ENCODE data around the gene KCNK5. TPM values are rescaled to one million over a fixed set of nuclear protein-coding genes. Genes with fewer than 3 reads are reported as not detected.
A peak's percentile ranks its signal among the peaks of the same experiment; 100 is the strongest.

The KCNK5 gene
- total and polyA plus RNA-seq, 9 of the 15 experiments (the other 6 are each of a cell fraction or from before 2014, with no cell fraction given), result 1.5 to 45.8 (median 25.8) TPM

GRCh38 chr6:39166189-39166911 lies 62.9 kb downstream of the KCNK5 start (continued):
- TF ChIP-seq DEAF1 (CRISPR knock-in tag; IDR thresholded peaks at IDR 0.05), result peak; percentile 97
- no peak for TF ChIP-seq JUND (IDR thresholded peaks at IDR 0.05; ENCODE audit: borderline replicate concordance, low read depth, low read length)
- TF ChIP-seq JUND (tag; IDR thresholded peaks at IDR 0.05; ENCODE audit: borderline replicate concordance, low read depth, low read length), result peak; percentile 25; the same call in 1 of the 3 replicates
- TF ChIP-seq ETS1 (conservative IDR thresholded peaks at IDR 0.05; ENCODE audit: control insufficient read depth, low read depth, low read length), result peak; percentile 10; the same call in 1 of the 2 replicates
- no peak for TF ChIP-seq U2AF2 (optimal IDR thresholded peaks at IDR 0.05; ENCODE audit: low read depth, low read length)
- peak; percentile 54; the same call in 1 of the 2 replicates for TF ChIP-seq TFAP4 (CRISPR knock-in tag; IDR thresholded peaks at IDR 0.05; ENCODE audit: borderline replicate concordance)
- TF ChIP-seq MAX (CRISPR knock-in tag; IDR thresholded peaks at IDR 0.05), result peak; percentile 88
- 0 out of 2 replicates have a peak, but pooled peaks have one; percentile 36 for TF ChIP-seq BHLHE40 (IDR thresholded peaks at IDR 0.05; ENCODE audit: low read length)
- no peak for TF ChIP-seq SMARCE1 (IDR thresholded peaks at IDR 0.05)
- TF ChIP-seq HDGF (IDR thresholded peaks at IDR 0.05), result 0 out of 2 replicates have a peak, but pooled peaks have one; percentile 27
- TF ChIP-seq STAG1 (CRISPR knock-in tag; IDR thresholded peaks at IDR 0.05; ENCODE audit: borderline replicate concordance), result peak; percentile 95
- no peak for TF ChIP-seq ZBTB40 (IDR thresholded peaks at IDR 0.05)
- TF ChIP-seq ZBTB40 (CRISPR knock-in tag; IDR thresholded peaks at IDR 0.05), result no peak
- no peak for TF ChIP-seq GATAD2B (IDR thresholded peaks at IDR 0.05; ENCODE audit: borderline replicate concordance)
